Measurements from ENCODE around the gene SLC10A4.
A peak's percentile ranks its signal among the peaks of the same experiment; 100 is the strongest.

The SLC10A4 gene

GRCh38 chr4:48467442-48467841 lies 15.7 kb upstream of the SLC10A4 start:
- H3K4me1 ChIP-seq (ENCODE audit: insufficient read depth, low read length), result no peaks in the 10 kb centered on the region
- no peaks in the 10 kb centered on the region for H3K27me3 ChIP-seq (ENCODE audit: control insufficient read depth in 1 of 2, insufficient read depth in 2 of 2, low read length in 2 of 2)
- no peak overlapping the region for H3K4me3 ChIP-seq (ENCODE audit: low read depth in 1 of 2, low read length in 2 of 2)
- no peaks in the 10 kb centered on the region for H3K9me3 ChIP-seq (ENCODE audit: low read length)
- no peak overlapping the region for H3K27ac ChIP-seq (ENCODE audit: low read depth, low read length)
- no peaks in the 10 kb centered on the region for H3K36me3 ChIP-seq (ENCODE audit: insufficient read depth, low read length)
- no peak overlapping the region for H3K9ac ChIP-seq (ENCODE audit: low read length)

DNA sequence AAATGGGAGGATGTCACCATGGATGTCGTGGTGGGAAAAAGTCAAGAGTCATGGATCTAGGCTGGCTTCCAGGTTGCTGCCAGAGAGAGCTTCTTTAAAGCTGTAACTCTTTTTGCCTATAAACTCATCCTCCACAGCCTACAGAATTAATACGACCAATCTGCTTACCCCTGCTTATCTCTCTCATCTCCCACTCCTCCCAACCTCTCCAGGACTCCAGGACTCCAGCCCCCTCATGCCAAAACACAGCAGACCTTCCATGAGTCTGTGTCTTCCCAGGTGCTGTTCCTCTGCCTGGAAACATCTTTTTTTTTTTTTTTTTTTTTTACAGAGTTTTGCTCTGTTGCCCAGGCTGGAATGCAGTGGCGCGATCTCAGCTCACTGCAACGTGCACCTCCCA lies 15.3 kb upstream of the SLC10A4 start:
- H3K4me3 ChIP-seq (ENCODE audit: low read depth in 1 of 2, low read length in 2 of 2), result no peak overlapping the region
- H3K27me3 ChIP-seq (ENCODE audit: control insufficient read depth in 1 of 2, insufficient read depth in 2 of 2, low read length in 2 of 2), result no peaks in the 10 kb centered on the region
- H3K9ac ChIP-seq (ENCODE audit: low read length), result no peak overlapping the region
- H3K9me3 ChIP-seq (ENCODE audit: low read length), result no peaks in the 10 kb centered on the region
- H3K27ac ChIP-seq (ENCODE audit: low read depth, low read length), result no peak overlapping the region
- no peaks in the 10 kb centered on the region for H3K4me1 ChIP-seq (ENCODE audit: insufficient read depth, low read length)
- no peaks in the 10 kb centered on the region for H3K36me3 ChIP-seq (ENCODE audit: insufficient read depth, low read length)

GRCh38 chr4:48470137-48470536 lies 13.0 kb upstream of the SLC10A4 start:
- Histone ChIP-seq H3K27ac (ENCODE audit: low read depth, low read length) (no peak overlapping the region), H3K4me1 (ENCODE audit: insufficient read depth, low read length) (no peaks in the 10 kb centered on the region), H3K27me3 (ENCODE audit: control insufficient read depth in 1 of 2, insufficient read depth in 2 of 2, low read length in 2 of 2) (no peaks in the 10 kb centered on the region), H3K36me3 (ENCODE audit: insufficient read depth, low read length) (no peaks in the 10 kb centered on the region), H3K4me3 (ENCODE audit: low read depth in 1 of 2, low read length in 2 of 2) (no peak overlapping the region), H3K9me3 (ENCODE audit: low read length) (no peaks in the 10 kb centered on the region), H3K9ac (ENCODE audit: low read length) (no peak overlapping the region)

DNA sequence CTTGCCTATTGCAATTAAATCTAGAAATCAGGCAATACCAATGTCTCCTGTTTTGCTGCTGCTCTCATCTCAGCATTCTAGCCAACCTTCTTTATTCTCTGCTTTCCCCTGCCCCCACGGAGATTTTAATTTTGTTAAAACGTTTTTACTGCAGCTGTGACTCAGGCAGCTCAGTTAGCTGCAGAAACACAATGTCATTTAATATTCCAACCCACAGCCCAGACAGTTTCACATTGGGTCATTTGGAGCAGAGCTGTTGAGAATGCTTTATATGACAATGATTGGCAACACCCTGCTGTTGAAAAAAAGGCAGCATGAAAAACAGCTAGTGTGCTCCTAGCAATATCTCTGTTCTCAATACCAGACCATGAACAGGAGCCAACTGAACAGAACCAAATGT lies 12.6 kb upstream of the SLC10A4 start:
- Histone ChIP-seq H3K4me3 (ENCODE audit: low read depth in 1 of 2, low read length in 2 of 2) (no peak overlapping the region), H3K27ac (ENCODE audit: low read depth, low read length) (no peak overlapping the region), H3K9me3 (ENCODE audit: low read length) (no peaks in the 10 kb centered on the region), H3K27me3 (ENCODE audit: control insufficient read depth in 1 of 2, insufficient read depth in 2 of 2, low read length in 2 of 2) (no peaks in the 10 kb centered on the region), H3K4me1 (ENCODE audit: insufficient read depth, low read length) (no peaks in the 10 kb centered on the region), H3K36me3 (ENCODE audit: insufficient read depth, low read length) (no peaks in the 10 kb centered on the region), H3K9ac (ENCODE audit: low read length) (no peak overlapping the region)

- Histone ChIP-seq H3K4me3 (ENCODE audit: low read depth in 1 of 2, low read length in 2 of 2) (no peak overlapping the region), H3K27me3 (ENCODE audit: control insufficient read depth in 1 of 2, insufficient read depth in 2 of 2, low read length in 2 of 2) (no peaks in the 10 kb centered on the region), H3K36me3 (ENCODE audit: insufficient read depth, low read length) (no peaks in the 10 kb centered on the region), H3K27ac (ENCODE audit: low read depth, low read length) (no peak overlapping the region), H3K4me1 (ENCODE audit: insufficient read depth, low read length) (no peaks in the 10 kb centered on the region), H3K9ac (ENCODE audit: low read length) (no peak overlapping the region), H3K9me3 (ENCODE audit: low read length) (no peaks in the 10 kb centered on the region)
Observed at GRCh38 chr4:48472794-48473193, 10.3 kb upstream of the SLC10A4 start.

- H3K9ac ChIP-seq (ENCODE audit: low read length), result no peak overlapping the region
- no peaks in the 10 kb centered on the region for H3K9me3 ChIP-seq (ENCODE audit: low read length)
- no peaks in the 10 kb centered on the region for H3K36me3 ChIP-seq (ENCODE audit: insufficient read depth, low read length)
- no peaks in the 10 kb centered on the region for H3K27me3 ChIP-seq (ENCODE audit: control insufficient read depth in 1 of 2, insufficient read depth in 2 of 2, low read length in 2 of 2)
- no peak overlapping the region for H3K4me3 ChIP-seq (ENCODE audit: low read depth in 1 of 2, low read length in 2 of 2)
- no peaks in the 10 kb centered on the region for H3K4me1 ChIP-seq (ENCODE audit: insufficient read depth, low read length)
- H3K27ac ChIP-seq (ENCODE audit: low read depth, low read length), result no peak overlapping the region
Observed at GRCh38 chr4:48475770-48476169, 7.4 kb upstream of the SLC10A4 start.

DNA sequence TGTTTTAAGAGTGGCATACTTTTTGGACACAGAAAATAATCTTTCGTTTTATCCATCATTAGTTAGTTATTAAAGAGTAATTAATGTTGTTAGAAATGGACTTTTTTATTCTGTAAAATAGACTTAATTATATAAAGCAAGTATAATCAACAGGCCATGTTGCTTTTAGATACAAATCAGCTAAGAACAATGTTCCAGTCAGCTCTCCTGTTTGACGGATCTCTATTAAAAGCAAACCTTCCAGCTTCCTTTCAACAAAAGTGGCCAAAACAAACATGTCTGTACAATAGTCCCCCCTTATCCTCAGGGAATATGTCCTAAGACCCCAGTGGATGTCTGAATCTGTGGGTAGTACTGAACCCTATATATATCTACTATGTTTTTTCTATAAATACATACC lies 4.9 kb upstream of the SLC10A4 start:
- Histone ChIP-seq H3K36me3 (ENCODE audit: insufficient read depth, low read length) (no peaks in the 10 kb centered on the region), H3K4me1 (ENCODE audit: insufficient read depth, low read length) (no peaks in the 10 kb centered on the region), H3K9ac (ENCODE audit: low read length) (no peak overlapping the region), H3K27me3 (ENCODE audit: control insufficient read depth in 1 of 2, insufficient read depth in 2 of 2, low read length in 2 of 2) (peaks cover 13 to 17% of the 10 kb centered on the region in 2 donors), H3K4me3 (ENCODE audit: low read depth in 1 of 2, low read length in 2 of 2) (no peak overlapping the region), H3K27ac (ENCODE audit: low read depth, low read length) (no peak overlapping the region), H3K9me3 (ENCODE audit: low read length) (no peaks in the 10 kb centered on the region)

DNA sequence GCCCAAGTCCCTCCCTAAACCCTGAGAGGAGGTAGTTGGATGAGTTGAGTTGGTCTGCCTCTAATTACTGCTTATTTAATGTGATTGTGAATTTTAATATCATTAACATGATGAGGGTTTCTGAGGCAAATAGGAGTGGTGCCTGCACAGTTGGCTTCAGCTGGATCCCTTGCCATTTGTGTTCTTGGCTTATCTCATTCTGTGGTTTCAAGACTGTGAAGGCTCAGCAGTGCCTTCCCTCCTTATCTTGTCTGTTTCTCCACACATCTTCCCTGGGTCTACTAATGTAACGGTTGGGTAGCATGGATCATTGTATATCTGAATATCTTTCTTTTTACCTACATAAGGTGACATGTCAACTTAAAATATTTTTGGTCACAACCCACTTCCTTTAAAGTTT lies 1.6 kb upstream of the SLC10A4 start:
- H3K9me3 ChIP-seq (ENCODE audit: low read length), result peaks cover 4% of the 10 kb centered on the region
- no peaks in the 10 kb centered on the region for H3K36me3 ChIP-seq (ENCODE audit: insufficient read depth, low read length)
- no peak overlapping the region for H3K9ac ChIP-seq (ENCODE audit: low read length)
- no peaks in the 10 kb centered on the region for H3K4me1 ChIP-seq (ENCODE audit: insufficient read depth, low read length)
- no peak overlapping the region for H3K4me3 ChIP-seq (ENCODE audit: low read depth in 1 of 2, low read length in 2 of 2)
- peaks cover 27 to 36% of the 10 kb centered on the region in 2 donors for H3K27me3 ChIP-seq (ENCODE audit: control insufficient read depth in 1 of 2, insufficient read depth in 2 of 2, low read length in 2 of 2)
- no peak overlapping the region for H3K27ac ChIP-seq (ENCODE audit: low read depth, low read length)

GRCh38 chr4:48483777-48484493 lies 792 bp downstream of the SLC10A4 start:
- Histone ChIP-seq H3K9me3 (ENCODE audit: low read length) (peaks cover 4% of the 10 kb centered on the region), H3K9ac (ENCODE audit: low read length) (no peak overlapping the region), H3K27ac (ENCODE audit: low read depth, low read length) (no peak overlapping the region), H3K36me3 (ENCODE audit: insufficient read depth, low read length) (no peaks in the 10 kb centered on the region), H3K27me3 (ENCODE audit: control insufficient read depth in 1 of 2, insufficient read depth in 2 of 2, low read length in 2 of 2) (peaks cover 38 to 47% of the 10 kb centered on the region in 2 donors), H3K4me1 (ENCODE audit: insufficient read depth, low read length) (no peaks in the 10 kb centered on the region), H3K4me3 (ENCODE audit: low read depth in 1 of 2, low read length in 2 of 2) (no peak overlapping the region)

DNA sequence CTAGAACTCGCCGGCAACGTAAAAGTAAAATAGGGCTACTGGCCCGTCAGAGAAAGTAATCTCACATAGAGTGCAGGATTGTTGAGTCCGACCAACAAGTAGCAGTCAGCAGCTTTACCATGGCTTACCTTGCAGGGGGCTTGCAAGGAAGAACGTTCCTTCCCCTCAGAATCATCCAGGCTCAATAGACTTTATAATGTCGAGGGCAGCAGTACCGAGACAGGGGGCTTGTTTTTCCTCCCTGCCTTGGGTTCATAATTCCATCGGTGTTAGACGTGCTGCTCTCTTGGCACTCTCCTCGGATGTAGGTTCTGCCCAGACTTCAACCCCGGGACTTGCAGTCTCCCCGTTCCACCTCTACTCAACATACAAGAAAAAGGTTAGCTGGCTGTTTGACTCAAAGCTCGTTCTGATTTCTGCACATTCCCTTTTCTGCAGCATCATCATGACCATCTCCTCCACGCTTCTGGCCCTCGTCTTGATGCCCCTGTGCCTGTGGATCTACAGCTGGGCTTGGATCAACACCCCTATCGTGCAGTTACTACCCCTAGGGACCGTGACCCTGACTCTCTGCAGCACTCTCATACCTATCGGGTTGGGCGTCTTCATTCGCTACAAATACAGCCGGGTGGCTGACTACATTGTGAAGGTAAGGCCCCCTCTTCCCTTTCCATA lies 1.5 kb downstream of the SLC10A4 start:
- Histone ChIP-seq H3K4me1 (ENCODE audit: insufficient read depth, low read length) (no peaks in the 10 kb centered on the region), H3K9me3 (ENCODE audit: low read length) (peaks cover 4% of the 10 kb centered on the region), H3K36me3 (ENCODE audit: insufficient read depth, low read length) (no peaks in the 10 kb centered on the region), H3K27ac (ENCODE audit: low read depth, low read length) (no peak overlapping the region), H3K27me3 (ENCODE audit: control insufficient read depth in 1 of 2, insufficient read depth in 2 of 2, low read length in 2 of 2) (peaks cover 45 to 54% of the 10 kb centered on the region in 2 donors), H3K9ac (ENCODE audit: low read length) (no peak overlapping the region), H3K4me3 (ENCODE audit: low read depth in 1 of 2, low read length in 2 of 2) (no peak overlapping the region)

DNA sequence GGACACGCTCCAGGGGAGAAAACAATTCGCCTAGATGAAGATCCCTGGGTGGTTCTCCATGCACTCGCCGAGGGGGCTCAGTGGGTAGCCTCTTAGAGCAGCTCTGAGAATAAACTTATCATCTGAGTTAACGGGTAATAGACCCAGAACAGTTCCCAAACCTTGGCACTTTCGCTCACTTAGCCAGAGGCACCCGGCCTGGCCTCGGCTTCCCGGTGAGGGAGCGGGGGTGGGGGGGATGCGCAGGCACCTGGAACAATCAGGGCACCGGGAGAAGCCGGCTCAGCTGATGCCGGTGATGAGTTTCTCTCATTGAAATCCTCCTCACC lies 6.5 kb downstream of the SLC10A4 start:
- no peaks in the 10 kb centered on the region for H3K4me1 ChIP-seq (ENCODE audit: insufficient read depth, low read length)
- no peaks in the 10 kb centered on the region for H3K36me3 ChIP-seq (ENCODE audit: insufficient read depth, low read length)
- H3K9me3 ChIP-seq (ENCODE audit: low read length), result peaks cover 3% of the 10 kb centered on the region
- no peak overlapping the region for H3K9ac ChIP-seq (ENCODE audit: low read length)
- H3K27ac ChIP-seq (ENCODE audit: low read depth, low read length), result no peak overlapping the region
- peaks cover 27 to 48% of the 10 kb centered on the region in 2 donors for H3K27me3 ChIP-seq (ENCODE audit: control insufficient read depth in 1 of 2, insufficient read depth in 2 of 2, low read length in 2 of 2)
- H3K4me3 ChIP-seq (ENCODE audit: low read depth in 1 of 2, low read length in 2 of 2), result peak overlapping the region in 1 of 2 donors; percentile 52
